ENCODE results near the gene ATG4B.

ATG4B gene

DNA sequence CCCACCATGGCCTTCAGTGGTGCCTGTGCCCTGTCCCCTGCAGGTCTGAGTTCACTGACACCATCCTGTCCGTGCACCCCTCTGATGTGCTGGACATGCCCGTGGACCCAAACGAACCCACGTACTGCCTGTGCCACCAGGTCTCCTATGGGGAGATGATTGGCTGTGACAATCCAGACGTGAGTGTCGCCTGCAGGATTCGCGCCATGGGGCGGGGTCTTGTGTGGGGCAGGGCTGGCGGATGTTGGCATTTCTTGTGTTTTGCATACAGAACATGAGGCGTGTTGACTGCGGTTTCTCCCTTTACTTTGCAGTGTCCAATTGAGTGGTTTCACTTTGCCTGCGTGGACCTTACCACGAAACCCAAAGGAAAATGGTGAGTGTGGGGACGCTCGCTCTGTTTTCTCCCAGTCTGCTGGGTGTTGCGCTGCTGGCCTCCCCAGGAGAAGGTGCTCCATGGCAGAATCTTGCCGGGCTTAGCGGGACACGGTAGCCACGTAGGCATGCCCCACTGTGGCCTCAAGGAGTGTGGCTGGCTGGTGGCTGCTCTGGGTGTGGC lies 85.5 kb downstream of the ATG4B start:
- ChIA-PET POLR2A (no interaction called here), CTCF (no interaction called here)
- TF ChIP-seq FOXK2 (IDR thresholded peaks at IDR 0.05) (no peak), LEF1 (IDR thresholded peaks at IDR 0.05; ENCODE audit: borderline replicate concordance) (no peak), BHLHE40 (IDR thresholded peaks at IDR 0.05; ENCODE audit: borderline replicate concordance) (no peak), HDGF (IDR thresholded peaks at IDR 0.05; ENCODE audit: borderline replicate concordance) (no peak), SUZ12 (IDR thresholded peaks at IDR 0.05) (no peak), ZNF384 (IDR thresholded peaks at IDR 0.05) (no peak)
- no peak for DNase-seq (ENCODE audit: extremely low spot score)

Data from HEK293T (cell line).